ENCODE measurements around the gene OR8H3.
"Not testable (repeated sequence)": the region's sequence is repeated elsewhere in the genome, so short reads cannot be mapped to it uniquely, and the experiment has no call there.

Gene OR8H3, protein sequence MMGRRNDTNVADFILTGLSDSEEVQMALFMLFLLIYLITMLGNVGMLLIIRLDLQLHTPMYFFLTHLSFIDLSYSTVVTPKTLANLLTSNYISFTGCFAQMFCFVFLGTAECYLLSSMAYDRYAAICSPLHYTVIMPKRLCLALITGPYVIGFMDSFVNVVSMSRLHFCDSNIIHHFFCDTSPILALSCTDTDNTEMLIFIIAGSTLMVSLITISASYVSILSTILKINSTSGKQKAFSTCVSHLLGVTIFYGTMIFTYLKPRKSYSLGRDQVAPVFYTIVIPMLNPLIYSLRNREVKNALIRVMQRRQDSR

DNA sequence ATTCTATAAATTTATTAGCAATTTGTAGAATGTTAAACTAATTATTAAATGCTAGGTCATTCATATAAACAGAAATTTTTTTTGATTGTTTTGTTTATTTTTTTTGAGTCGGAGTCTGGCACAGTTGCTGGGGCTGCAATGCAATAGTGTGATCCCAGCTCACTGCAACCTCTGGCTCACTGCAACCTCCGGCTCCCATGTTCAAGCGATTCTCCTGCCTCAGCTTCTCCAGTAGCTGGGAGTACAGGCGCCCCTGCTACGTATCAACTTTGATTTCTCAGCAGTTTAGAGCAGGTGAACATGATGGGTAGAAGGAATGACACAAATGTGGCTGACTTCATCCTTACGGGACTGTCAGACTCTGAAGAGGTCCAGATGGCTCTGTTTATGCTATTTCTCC lies at the start of gene OR8H3:
Gene OR8H3, plus strand, starts transcription at position 301 of the 400 bp plus-strand sequence. Its CDS starts 0 bp downstream, at position 301.
- DNase-seq (ENCODE audit: low spot score) = no peak

DNA sequence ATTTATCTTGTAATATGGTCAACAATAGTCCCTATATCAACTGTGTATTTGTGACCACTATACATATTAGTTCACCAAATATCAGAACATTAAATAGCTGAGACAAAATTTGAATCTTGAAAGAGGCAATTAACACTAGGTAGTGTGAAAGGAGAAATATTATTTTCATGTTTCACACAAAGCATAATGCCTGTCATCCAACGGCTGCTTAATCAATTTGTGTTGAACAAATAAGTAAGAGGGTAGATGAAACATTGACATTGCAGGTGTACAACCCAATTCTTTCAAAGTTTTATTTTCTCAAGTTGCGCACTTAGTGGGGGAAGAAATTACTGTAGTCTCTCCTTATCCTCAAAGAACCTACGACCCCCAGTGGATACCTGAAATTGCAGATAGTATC lies 32.5 kb upstream of the OR8H3 start:
- no peak for DNase-seq (ENCODE audit: low spot score)

DNA sequence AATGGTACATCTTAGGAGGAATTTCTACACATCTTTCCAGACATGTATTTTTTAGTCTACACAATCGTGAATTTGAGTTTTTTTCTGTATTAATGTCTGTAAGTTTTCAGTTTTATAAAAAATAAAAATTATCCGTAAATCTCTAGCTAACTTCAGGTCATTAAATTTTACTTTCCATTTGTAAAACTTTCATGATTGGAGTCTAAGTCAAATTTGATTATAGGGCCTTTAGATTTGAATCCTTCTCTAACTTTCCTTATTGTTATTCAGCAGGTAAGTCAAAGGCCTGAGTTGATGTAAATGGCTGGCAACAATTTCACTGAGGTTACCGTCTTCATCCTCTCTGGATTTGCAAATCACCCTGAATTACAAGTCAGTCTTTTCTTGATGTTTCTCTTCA lies 29.2 kb upstream of the OR8H3 start, which contains the start of gene OR8I2:
Gene OR8I2, plus strand, starts transcription at position 301 of the 400 bp plus-strand sequence. Its CDS starts 0 bp downstream, at position 301.
- DNase-seq (ENCODE audit: low spot score) = no peak

DNA sequence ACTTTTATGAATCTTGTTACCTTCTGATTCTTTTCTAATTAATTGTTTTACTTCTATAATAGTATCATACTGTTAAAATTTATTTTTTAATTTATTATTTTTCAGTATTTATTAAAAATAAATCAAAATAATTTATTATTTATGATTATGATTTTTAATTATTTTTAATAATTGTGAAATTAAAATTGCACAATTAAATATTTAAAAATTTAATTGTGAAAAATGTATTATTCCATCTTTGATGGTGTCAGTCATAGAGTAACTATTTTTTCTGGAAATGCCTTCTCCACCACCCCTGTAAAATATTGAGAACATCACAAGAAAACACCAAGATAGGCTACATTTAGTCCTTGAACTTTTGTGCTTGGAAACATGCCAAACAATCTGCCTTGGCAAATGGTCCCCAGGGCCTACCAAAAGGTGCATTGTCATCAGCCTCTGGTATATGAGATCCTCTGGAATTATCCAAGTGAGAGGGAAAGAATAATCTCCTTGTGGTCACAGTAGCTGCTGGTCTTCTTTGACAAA lies 18.9 kb upstream of the OR8H3 start, which contains the start of gene OR8H2:
Gene OR8H2, plus strand, starts transcription at position 478 of the 528 bp plus-strand sequence. CDS start 1,356 bp downstream, outside the sequence.
- no peak for DNase-seq (ENCODE audit: low spot score)

DNA sequence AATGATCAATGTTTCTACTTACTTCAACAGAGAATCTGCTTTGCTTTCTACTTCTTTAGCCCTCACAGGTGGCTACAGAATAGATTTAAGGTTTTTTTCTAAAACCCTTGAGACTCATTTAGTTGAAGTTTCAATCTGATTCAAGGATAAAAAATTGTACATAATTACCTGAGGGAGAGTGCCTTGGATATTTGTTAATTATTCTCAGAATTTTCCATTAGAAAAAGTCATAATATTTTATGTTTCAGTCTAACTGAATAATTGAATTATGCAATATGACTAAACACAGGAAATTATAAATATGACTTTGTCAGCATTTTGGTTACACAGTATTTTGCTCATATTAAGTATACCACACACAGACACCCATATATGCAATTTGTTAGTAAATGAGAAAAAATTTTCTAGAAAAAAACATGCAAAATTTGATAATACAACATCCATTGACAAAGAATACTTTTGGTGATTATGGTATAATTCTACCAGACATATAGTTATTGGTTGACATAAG lies 18.0 kb downstream of the OR8H3 start, which contains the start of gene OR8J3:
Gene OR8J3, minus strand, starts transcription at position 51 of the 511 bp plus-strand sequence. CDS start 2,483 bp downstream, outside the sequence.
- DNase-seq (ENCODE audit: low spot score) = no peak

DNA sequence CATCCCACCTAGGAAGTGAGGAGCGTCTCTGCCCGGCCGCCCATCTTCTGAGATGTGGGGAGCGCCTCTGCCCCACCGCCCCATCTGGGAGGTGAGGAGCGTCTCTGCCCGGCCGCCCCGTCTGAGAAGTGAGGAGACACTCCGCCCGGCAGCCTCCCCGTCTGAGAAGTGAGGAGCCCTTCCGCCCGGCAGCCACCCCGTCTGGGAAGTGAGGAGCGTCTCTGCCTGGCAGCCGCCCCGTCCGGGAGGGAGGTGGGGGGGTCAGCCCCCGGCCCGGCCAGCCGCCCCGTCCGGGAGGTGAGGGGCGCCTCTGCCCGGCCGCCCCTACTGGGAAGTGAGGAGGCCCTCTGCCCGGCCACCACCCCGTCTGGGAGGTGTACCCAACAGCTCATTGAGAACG lies 21.5 kb downstream of the OR8H3 start:
- DNase-seq (ENCODE audit: low spot score) = not testable (repeated sequence)

DNA sequence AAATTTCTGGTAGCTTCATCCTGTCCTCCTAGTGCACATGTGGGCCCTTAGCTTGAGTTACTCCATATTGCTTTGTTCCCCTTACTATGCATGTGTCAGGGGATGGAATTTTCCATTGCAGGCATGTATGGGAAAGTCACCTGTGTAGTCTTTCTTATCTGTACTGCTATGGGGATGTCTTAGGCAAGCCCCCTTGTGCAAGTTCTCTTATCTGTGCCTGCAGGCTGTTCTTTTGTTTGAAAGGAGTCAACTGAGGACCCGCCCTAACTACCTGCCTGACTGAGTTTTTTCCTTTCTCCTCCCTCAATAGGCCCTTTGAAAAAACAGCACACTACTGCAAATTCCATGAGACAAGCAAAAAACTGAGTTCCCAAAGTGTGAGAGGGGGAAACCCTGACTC lies 29.2 kb downstream of the OR8H3 start:
- no peak for DNase-seq (ENCODE audit: low spot score)

DNA sequence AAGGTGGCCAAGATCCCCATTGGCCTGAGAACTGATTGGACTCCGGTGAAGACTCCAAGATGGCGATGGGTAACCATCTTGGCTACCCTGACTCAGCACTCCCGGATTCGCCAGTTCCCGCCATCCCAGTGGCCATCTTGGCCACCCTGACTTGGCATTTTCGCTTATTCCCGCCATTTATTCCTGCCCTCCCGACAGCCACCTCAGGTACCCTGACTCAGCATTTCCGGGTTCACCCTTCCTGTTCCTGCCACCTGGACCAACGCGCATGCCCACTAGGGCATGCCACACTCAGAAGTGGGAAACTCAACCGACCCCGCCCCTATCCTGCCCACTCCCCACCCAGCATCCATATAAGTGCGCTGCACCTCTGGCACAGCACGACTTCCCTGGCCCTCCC lies 30.2 kb downstream of the OR8H3 start:
- DNase-seq (ENCODE audit: low spot score) = no peak

DNA sequence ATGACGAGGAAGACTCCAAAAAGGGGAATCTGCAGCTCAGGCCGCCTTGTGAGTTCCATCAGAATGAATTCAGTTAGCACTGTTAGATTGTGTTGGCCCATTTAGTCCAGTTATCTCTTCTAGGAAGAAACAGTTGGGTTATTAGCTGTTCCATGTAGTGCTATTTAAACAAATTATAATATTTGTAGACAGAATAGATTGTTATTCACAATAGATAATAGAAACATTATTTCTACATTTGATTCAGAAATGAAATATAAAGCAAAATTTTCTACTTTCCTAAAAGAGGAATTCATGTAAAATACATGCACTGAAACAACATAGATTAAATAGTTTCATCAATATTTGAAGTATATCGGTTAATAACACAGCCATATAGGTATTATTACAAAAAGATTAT lies 38.0 kb downstream of the OR8H3 start, which contains the start of gene OR8K5:
Gene OR8K5, minus strand, starts transcription at position 101 of the 400 bp plus-strand sequence. Its CDS starts 0 bp downstream, at position 101.
- no peak for DNase-seq (ENCODE audit: low spot score)

DNA sequence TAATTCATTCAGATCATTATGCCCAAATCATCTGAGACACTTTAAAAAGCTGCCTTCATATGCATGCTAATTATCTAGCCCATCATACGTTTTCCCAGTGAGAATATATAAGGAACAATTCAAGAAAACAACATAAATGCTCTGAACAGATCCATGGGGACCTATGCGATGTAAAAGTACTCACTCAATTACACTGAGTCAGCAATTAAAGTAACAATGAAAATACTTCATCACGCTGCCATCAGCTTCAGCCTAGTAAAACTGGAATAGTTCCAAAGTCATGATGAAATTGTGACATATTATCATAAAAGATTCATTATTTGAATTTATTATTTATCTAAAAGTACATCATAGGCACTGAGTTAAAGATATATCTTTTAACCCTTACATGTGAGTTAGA lies 41.6 kb downstream of the OR8H3 start:
- DNase-seq (ENCODE audit: low spot score) = no peak

DNA sequence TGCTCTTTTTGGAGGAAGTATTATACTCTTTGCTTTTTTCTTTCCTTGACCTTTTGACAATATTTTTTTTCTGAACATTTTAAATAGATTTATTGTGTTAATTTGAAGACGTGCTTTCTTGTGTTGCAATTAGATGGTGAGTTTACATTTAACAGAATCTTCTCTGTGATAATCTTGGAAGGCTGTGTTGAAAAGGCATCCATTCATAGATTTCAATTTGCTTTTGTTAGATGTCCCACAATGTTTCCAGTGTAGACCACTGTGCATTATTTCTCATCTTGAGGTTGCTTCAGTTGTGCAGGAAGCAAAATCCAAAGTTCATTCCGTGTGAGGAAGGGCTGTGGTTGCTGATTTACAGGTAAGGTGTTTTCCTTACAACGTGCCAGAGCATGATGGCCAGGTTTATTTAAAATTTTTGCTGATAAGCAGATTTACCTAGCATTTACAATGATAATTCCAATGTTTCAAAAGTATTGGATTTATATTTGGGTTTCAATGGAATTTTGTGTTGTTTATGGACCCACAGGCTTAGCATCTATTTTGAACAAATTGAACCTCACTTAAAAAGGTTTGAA lies 50.2 kb downstream of the OR8H3 start:
- no peak for DNase-seq (ENCODE audit: low spot score)
